ENCODE data around the gene UVRAG.

DNA sequence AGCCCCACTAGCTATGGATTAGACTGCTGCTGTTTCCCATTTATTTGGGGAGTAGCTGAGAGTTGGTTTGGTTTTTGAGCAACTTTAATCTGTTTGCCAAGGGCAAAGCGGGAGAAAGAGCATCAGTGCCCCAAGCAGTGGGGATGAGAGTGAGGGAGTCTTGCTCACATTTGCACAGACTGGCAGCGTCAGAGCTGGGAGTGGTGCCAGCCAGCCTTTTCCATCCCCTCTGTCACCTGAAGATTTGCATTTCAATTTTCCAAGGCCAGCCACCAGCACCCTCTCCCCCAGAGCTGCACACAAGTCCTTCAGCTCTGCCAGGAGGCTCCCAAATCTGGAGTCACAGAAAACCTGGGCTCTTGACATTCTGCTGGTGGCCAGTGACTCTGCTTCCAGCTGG, 21.0 kb upstream of the UVRAG start:
- no peak for TF ChIP-seq CTCF (IDR thresholded peaks at IDR 0.05; ENCODE audit: low read depth, low read length, missing input control)
- TF ChIP-seq TAF1 (conservative IDR thresholded peaks at IDR 0.05), result no peak
- no peak for TF ChIP-seq RAD21 (IDR thresholded peaks at IDR 0.05)
- no peak for TF ChIP-seq FOXA1 (IDR thresholded peaks at IDR 0.05)
- TF ChIP-seq, protein P1, sequence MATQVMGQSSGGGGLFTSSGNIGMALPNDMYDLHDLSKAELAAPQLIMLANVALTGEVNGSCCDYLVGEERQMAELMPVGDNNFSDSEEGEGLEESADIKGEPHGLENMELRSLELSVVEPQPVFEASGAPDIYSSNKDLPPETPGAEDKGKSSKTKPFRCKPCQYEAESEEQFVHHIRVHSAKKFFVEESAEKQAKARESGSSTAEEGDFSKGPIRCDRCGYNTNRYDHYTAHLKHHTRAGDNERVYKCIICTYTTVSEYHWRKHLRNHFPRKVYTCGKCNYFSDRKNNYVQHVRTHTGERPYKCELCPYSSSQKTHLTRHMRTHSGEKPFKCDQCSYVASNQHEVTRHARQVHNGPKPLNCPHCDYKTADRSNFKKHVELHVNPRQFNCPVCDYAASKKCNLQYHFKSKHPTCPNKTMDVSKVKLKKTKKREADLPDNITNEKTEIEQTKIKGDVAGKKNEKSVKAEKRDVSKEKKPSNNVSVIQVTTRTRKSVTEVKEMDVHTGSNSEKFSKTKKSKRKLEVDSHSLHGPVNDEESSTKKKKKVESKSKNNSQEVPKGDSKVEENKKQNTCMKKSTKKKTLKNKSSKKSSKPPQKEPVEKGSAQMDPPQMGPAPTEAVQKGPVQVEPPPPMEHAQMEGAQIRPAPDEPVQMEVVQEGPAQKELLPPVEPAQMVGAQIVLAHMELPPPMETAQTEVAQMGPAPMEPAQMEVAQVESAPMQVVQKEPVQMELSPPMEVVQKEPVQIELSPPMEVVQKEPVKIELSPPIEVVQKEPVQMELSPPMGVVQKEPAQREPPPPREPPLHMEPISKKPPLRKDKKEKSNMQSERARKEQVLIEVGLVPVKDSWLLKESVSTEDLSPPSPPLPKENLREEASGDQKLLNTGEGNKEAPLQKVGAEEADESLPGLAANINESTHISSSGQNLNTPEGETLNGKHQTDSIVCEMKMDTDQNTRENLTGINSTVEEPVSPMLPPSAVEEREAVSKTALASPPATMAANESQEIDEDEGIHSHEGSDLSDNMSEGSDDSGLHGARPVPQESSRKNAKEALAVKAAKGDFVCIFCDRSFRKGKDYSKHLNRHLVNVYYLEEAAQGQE (IDR thresholded peaks at IDR 0.05), result no peak
